ENCODE measurements around the gene GSTM4.

DNA sequence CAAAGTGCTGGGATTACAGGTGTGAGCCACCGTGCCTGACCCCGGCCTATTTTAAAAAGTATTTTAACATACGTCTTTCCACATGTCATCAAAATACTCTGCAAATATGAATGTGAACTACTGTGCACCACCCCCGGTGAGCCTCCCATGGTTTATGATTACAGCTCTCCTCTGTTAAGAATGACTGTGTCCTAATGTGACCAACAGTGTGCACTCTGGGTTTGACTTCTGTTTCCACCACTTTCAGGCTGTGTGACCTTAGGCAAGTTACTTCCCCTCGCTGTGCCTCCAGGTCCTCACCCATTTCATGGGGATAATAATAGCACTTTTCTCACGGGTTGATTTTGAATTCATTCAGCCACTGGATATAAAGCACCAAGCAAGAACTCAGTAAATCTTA lies 21.6 kb upstream of the GSTM4 start:
- TF ChIP-seq, protein P1, sequence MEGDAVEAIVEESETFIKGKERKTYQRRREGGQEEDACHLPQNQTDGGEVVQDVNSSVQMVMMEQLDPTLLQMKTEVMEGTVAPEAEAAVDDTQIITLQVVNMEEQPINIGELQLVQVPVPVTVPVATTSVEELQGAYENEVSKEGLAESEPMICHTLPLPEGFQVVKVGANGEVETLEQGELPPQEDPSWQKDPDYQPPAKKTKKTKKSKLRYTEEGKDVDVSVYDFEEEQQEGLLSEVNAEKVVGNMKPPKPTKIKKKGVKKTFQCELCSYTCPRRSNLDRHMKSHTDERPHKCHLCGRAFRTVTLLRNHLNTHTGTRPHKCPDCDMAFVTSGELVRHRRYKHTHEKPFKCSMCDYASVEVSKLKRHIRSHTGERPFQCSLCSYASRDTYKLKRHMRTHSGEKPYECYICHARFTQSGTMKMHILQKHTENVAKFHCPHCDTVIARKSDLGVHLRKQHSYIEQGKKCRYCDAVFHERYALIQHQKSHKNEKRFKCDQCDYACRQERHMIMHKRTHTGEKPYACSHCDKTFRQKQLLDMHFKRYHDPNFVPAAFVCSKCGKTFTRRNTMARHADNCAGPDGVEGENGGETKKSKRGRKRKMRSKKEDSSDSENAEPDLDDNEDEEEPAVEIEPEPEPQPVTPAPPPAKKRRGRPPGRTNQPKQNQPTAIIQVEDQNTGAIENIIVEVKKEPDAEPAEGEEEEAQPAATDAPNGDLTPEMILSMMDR (IDR thresholded peaks at IDR 0.05), result no peak
- no peak for TF ChIP-seq POLR2A (IDR thresholded peaks at IDR 0.05)
